Central memory CD8-positive, alpha-beta T cell (primary cell): ENCODE data around the gene PCMT1.

ENCODE experiments used
- ATAC-seq: fragments of 150-1000 bp; cut with Tn5 transposase; replicated peaks from 2 replicates; pipeline ENCODE4 v1.10.0; 2022; ENCODE audit warnings: mild to moderate bottlenecking, moderate FRiP score, moderate number of reproducible peaks; ENCODE audit not compliant: poor library complexity, severe bottlenecking; ENCODE audit errors: extremely low read depth
- DNase-seq, 2 donors: peaks; one replicate each; pipeline ENCODE4 v3.0.0; 2021; ENCODE audit warnings: low spot score in 2 of 2
- H3K27ac Mint-ChIP-seq: one replicate; pipeline ENCODE4 v1.8.0; 2022; ENCODE audit warnings: low read depth, mild to moderate bottlenecking, moderate library complexity, mixed read lengths
- H3K27me3 Mint-ChIP-seq: one replicate; pipeline ENCODE4 v1.8.0; 2022; ENCODE audit warnings: mixed read lengths
- H3K36me3 Mint-ChIP-seq: one replicate; pipeline ENCODE4 v1.8.0; 2022; ENCODE audit warnings: mild to moderate bottlenecking, moderate library complexity, mixed read lengths; ENCODE audit not compliant: insufficient read depth
- H3K4me1 Mint-ChIP-seq: one replicate; pipeline ENCODE4 v1.8.0; 2022; ENCODE audit warnings: mixed read lengths
- H3K4me3 Mint-ChIP-seq: one replicate; pipeline ENCODE4 v1.8.0; 2022; ENCODE audit warnings: mild to moderate bottlenecking, moderate library complexity, mixed read lengths
- H3K9me3 Mint-ChIP-seq: one replicate; pipeline ENCODE4 v1.8.0; 2022; ENCODE audit warnings: mixed read lengths

PCMT1 gene

DNA sequence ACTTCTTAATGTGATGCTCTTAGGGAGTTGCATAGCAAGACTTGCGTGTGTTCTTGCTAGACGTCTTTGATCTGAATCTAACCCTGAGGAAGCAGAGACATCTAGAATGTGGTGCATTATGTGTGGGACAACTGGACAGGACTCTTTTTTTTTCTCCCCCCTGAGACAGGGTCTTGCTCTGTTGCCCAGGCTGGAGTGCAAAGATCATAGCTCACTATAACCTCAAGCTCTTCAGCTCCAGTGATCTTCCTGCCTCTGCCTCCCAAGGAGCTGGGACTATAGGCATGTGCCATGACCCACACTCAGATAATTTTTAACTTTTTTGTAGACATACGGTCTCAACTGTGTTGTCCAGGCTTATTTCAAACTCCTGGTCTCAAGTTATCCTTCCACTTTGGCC, 34.0 kb downstream of the PCMT1 start:
- H3K36me3 Mint-ChIP-seq, result peaks cover 21% of the 10 kb centered on the region
- no peaks in the 10 kb centered on the region for H3K27me3 Mint-ChIP-seq
- no peak overlapping the region for H3K4me3 Mint-ChIP-seq
- H3K9me3 Mint-ChIP-seq, result no peaks in the 10 kb centered on the region
- peak overlapping the region; percentile 23 for H3K27ac Mint-ChIP-seq
- H3K4me1 Mint-ChIP-seq, result no peaks in the 10 kb centered on the region
- no peak for DNase-seq
- no peak for ATAC-seq

DNA sequence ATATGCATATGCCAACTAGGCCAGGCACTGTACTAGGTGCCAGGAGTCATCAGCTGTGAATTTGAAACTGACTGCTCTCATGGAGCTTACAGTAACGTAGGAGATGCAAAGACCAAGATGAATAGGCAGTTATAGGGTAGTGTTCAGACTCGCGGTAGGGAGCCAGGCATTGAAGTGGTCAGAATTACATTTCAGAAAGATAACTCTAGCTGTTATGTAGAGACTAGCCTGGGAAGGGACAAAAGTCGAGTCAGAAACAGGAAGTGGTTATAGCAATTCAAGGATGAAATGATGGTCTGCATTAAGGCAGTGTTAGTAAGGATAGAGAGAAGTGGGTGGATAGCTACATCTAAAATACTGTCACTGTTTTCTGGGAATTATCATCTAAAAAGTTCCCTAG, 56.6 kb downstream of the PCMT1 start:
- no peak for ATAC-seq
- Mint-ChIP-seq H3K27me3 (no peaks in the 10 kb centered on the region), H3K4me3 (no peak overlapping the region), H3K9me3 (no peaks in the 10 kb centered on the region), H3K4me1 (peaks cover 8% of the 10 kb centered on the region), H3K27ac (no peak overlapping the region), H3K36me3 (peaks cover 27% of the 10 kb centered on the region)
- no peak for DNase-seq

DNA sequence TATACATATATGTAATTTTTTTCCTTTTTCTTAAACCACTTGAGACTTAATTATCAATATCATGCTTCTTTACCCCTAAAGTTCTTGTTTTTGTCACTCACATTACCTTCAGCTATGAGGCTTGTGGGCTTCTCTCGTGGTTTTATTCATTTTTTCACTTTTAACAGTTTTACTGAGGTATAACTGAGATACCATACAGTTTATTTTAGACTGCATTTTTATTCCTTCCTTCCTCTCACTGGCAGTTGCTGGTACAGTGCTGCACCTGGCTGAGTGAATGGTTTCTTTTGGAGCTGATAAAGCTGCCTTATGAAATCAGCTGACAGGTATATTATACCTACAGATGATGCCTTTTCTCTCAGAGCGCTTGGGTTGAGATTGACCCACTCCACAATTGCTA, 60.3 kb downstream of the PCMT1 start:
- Mint-ChIP-seq H3K9me3 (no peaks in the 10 kb centered on the region), H3K27ac (no peak overlapping the region), H3K4me3 (no peak overlapping the region), H3K36me3 (peaks cover 19% of the 10 kb centered on the region), H3K27me3 (no peaks in the 10 kb centered on the region), H3K4me1 (peaks cover 8% of the 10 kb centered on the region)
- no peak for DNase-seq
- no peak for ATAC-seq

DNA sequence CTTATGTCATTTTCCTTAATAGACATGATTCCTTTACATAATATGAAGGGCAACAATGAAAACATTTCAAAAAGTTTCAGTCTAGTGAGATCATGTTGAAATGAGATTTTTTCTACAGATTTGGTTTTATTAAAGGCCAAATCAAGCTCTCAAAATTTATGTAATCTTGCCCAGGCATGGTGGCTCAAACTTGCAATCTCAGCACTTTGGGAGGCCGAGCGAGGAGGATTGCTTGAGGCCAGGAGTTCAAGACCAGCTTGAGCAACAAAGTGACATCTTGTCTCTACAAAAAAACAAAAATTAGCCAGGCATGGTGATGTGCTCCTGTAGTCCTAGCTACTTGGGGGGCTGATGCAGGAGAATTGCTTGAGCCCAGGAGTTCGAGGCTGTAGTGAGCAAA, 63.8 kb downstream of the PCMT1 start:
- Mint-ChIP-seq H3K4me1 (no peaks in the 10 kb centered on the region), H3K9me3 (no peaks in the 10 kb centered on the region), H3K27ac (no peak overlapping the region), H3K27me3 (no peaks in the 10 kb centered on the region), H3K4me3 (no peak overlapping the region), H3K36me3 (peaks cover 10% of the 10 kb centered on the region)
- no peak for ATAC-seq
- no peak for DNase-seq

DNA sequence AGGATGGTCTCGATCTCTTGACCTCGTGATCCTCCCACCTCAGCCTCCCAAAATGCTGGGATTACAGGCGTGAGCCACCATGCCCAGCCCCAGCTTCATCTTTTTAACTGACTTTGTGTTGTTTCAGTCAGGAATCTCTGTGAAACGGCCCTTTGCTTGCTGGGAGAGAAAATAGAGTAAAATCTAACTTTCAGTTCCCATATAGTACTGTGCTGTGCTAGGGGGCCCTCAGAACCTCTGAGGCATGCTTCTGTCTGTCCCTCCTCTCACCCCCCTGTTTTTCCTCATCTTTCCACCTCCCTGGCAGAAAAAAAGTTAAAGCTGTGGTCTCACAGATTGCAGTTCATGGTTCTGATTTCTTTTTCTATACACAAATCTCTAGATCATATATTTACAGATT, 66.2 kb downstream of the PCMT1 start:
- Mint-ChIP-seq H3K36me3 (peaks cover 10% of the 10 kb centered on the region), H3K4me1 (no peaks in the 10 kb centered on the region), H3K9me3 (no peaks in the 10 kb centered on the region), H3K27ac (no peak overlapping the region), H3K4me3 (no peak overlapping the region), H3K27me3 (no peaks in the 10 kb centered on the region)
- DNase-seq (no peak), ATAC-seq (no peak)

DNA sequence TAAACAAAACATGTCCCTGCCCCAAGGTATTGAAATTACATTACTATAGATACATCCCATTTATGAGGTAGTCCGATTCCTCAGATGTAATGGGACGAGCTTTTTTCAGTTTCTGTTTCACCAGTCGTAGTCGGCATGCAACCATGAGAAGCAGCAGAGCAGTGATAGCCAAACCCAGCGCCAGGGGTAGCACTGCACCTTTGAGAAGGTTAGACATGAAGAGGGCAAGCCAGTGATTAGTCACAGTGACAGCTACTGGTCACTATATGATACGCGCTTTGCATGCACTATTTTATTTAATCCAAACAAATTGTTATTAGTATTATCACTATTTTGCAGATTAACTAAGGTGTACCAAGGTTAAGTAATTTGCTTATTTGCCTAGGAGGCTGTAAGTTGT, 71.0 kb downstream of the PCMT1 start:
- Mint-ChIP-seq H3K27me3 (no peaks in the 10 kb centered on the region), H3K4me3 (no peak overlapping the region), H3K9me3 (no peaks in the 10 kb centered on the region), H3K36me3 (peaks cover 1% of the 10 kb centered on the region), H3K27ac (no peak overlapping the region), H3K4me1 (no peaks in the 10 kb centered on the region)
- no peak for ATAC-seq
- no peak for DNase-seq

DNA sequence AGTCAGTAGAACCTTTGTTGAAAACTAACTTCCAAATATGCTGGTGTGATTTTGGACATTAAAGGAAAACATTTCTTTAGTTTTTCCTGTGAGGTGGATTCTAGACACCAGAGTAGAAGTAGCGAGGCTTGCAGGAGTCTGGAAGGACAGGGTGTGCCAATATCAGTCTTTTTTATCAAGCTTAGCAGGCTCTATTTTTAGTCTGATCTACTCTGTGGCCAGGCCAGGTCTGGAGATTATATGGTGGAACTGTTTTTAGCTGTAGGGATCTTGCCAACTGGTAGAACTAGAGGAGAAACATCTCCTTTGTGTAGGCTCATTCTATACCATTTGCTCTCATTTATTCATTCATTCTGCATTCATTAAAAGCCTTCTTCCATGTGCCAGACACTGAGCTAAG, 72.0 kb downstream of the PCMT1 start:
- H3K4me1 Mint-ChIP-seq, result no peaks in the 10 kb centered on the region
- no peak overlapping the region for H3K27ac Mint-ChIP-seq
- ATAC-seq, result no peak
- no peak for DNase-seq
- no peak overlapping the region for H3K4me3 Mint-ChIP-seq
- H3K27me3 Mint-ChIP-seq, result no peaks in the 10 kb centered on the region
- peaks cover 1% of the 10 kb centered on the region for H3K36me3 Mint-ChIP-seq
- no peaks in the 10 kb centered on the region for H3K9me3 Mint-ChIP-seq

DNA sequence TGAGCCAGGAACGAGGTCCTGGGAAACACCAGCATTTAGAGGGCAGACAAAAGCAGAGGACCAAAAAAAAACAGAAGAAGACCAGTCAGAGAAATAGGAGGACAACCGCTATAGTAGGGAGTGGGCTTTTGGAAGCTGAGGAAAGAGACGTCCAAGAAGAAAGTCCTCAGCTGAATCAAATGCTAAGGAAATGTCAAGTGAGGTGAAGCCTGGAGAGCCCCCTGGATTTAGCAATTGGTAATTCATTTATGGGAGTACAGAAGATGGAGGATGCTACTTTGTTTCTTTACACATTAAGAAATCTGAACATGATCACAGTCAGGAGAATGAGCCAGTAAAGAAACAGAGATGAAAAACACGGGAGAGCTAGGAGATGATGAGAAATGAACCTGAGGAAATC, 73.5 kb downstream of the PCMT1 start:
- Mint-ChIP-seq H3K9me3 (no peaks in the 10 kb centered on the region), H3K27me3 (no peaks in the 10 kb centered on the region), H3K4me3 (no peak overlapping the region), H3K36me3 (no peaks in the 10 kb centered on the region), H3K27ac (no peak overlapping the region), H3K4me1 (no peaks in the 10 kb centered on the region)
- DNase-seq, result no peak
- no peak for ATAC-seq

DNA sequence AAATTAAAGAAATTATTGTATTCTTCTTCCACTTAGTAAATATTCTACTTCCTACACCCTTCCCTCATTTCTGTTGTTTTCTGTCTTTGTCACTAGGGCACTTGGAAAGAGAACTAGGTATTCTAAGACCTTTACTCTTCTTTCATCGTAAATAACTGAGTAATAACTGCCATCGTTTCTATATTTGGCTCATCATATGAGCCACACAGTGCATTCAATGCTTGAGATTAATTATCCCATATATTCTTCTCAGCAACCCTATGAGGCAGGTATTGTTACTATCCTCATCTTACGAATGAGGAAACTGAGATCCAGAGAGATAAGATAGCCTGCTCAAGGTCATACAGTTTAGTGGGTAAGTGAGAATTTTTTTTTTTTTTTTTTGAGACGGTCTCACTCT, 75.8 kb downstream of the PCMT1 start:
- Mint-ChIP-seq H3K27ac (no peak overlapping the region), H3K27me3 (no peaks in the 10 kb centered on the region), H3K4me3 (no peak overlapping the region), H3K9me3 (no peaks in the 10 kb centered on the region), H3K36me3 (no peaks in the 10 kb centered on the region), H3K4me1 (no peaks in the 10 kb centered on the region)
- ATAC-seq (no peak), DNase-seq (no peak)

DNA sequence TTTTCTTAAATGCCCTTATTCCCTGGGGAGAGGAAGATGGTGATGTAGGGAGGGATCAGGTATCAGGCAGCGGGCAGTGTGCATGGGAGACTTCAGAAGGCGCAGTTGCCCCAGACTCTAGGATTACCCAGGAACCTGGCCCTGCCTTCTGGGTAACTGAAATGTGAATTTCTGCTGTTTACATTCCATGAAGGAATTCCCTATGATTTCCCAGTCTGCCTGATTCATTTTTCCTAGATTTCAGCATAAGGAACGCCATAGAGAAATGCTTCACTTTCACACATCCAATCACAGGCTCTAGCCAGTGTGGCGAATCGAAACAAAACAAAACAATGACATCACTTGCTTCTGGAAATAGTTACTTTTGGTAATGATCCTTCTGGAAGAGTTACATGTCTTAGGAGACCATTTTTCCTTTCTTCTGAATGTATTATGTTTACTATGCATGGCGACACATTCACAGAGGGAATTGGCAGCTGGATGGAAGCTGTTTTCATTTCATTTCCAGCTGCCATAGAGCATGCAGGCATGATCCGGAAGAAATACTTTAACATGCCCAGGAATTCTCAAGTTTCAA, 81.3 kb downstream of the PCMT1 start:
- H3K36me3 Mint-ChIP-seq, result no peaks in the 10 kb centered on the region
- H3K9me3 Mint-ChIP-seq, result no peaks in the 10 kb centered on the region
- ATAC-seq (no peak), DNase-seq (no peak)
- H3K27me3 Mint-ChIP-seq, result no peaks in the 10 kb centered on the region
- peaks cover 6% of the 10 kb centered on the region for H3K4me1 Mint-ChIP-seq
- H3K4me3 Mint-ChIP-seq, result no peak overlapping the region
- no peak overlapping the region for H3K27ac Mint-ChIP-seq

DNA sequence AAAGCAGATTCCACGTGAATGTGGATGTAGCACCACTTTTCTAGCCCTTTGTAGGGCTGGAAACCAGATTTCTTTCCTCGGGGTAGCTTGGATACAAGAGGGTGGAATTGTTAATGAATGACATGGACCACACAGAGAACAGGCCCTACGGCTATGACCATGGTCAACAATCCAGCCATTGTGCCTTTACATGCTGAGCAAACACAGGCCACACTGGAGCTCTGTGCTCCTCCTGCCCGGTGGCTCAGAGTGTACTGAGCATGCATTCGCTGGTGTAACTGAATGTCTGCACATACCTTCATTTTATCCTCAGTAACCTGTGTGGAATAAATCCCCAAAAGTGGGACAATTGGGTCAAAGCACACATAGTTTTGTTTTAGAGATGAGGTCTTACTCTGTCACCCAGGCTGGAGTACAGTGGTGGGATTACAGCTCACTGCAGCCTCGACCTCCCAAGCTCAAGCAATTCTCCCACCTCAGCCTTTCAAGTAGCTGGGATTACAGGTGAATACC, 81.8 kb downstream of the PCMT1 start:
- Mint-ChIP-seq H3K36me3 (no peaks in the 10 kb centered on the region), H3K27me3 (no peaks in the 10 kb centered on the region), H3K27ac (no peak overlapping the region), H3K9me3 (no peaks in the 10 kb centered on the region), H3K4me3 (no peak overlapping the region), H3K4me1 (peaks cover 6% of the 10 kb centered on the region)
- no peak for ATAC-seq
- DNase-seq, result no peak

DNA sequence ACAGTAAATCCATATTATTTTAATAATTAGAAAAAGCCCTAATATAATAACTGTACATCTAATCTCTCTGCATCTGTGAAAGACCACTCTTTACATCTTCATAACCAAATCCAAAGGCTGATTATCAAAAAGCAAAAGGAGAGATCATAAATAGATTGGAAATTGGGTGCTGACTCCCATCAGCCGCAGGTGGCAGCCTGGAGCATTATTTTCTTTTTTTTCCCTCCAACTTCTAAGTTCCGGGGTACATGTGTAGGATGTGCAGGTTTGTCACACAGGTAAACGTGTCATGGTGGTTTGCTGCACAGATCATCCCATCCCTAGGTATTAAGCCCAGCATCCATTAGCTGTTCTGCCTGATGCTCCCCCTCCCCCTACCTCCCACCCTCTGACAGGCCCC, 84.1 kb downstream of the PCMT1 start:
- Mint-ChIP-seq H3K27me3 (no peaks in the 10 kb centered on the region), H3K27ac (no peak overlapping the region)
- no peak for ATAC-seq

DNA sequence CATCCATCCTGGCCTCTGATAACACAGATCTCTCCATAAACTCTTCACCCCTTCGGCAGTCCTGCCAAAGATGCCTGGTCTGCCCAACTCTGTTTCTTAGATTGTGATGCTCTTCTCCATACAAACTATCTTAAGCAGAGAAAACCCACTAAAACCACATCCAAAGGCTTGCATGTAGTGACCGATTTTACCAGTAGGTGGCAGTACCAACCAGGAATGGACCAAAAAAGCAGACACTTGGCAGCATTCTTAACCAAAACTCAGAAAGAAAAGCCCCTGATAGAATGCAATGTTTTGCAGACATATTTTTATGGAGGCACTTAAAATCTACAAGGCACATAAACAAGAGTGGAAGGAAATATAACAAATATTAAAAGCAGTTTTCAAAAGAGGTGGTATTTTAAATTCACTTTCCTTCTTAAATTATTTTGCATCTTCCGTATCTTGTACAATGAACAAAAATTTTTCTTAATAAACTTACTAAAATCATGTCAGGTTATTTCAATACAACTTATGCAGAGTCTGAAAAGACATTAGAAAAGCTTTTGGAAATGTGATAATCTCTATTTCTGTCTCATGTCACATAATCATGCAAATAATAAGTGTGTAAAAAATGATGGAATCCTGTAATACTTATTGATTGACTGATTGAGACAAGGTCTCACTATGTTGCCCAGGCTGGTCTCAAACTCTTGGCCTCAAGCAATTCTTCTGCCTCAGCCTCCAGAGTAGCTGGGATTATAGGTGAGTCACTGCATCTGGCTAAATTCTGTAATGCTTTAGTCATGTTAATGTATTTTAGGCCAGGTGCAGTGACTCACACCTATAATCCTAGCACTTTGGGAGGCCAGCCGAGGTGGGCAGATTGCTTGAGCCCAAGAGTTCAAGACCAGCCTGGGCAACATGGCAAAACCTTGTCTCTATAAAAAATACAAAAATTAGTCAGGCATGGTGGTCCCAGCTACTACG, 85.3 kb downstream of the PCMT1 start:
- no peak overlapping the region for H3K27ac Mint-ChIP-seq
- no peaks in the 10 kb centered on the region for H3K36me3 Mint-ChIP-seq
- ATAC-seq (peak; percentile 49), DNase-seq (peak; percentile 67 to 68)
- H3K27me3 Mint-ChIP-seq, result no peaks in the 10 kb centered on the region
- H3K4me1 Mint-ChIP-seq, result peaks cover 6% of the 10 kb centered on the region
- H3K4me3 Mint-ChIP-seq, result no peak overlapping the region
- H3K9me3 Mint-ChIP-seq, result no peaks in the 10 kb centered on the region

More for the DNA sequence above, 84.1 kb downstream of the PCMT1 start:
- H3K4me1 Mint-ChIP-seq, result peaks cover 6% of the 10 kb centered on the region
- no peak for DNase-seq
- H3K9me3 Mint-ChIP-seq, result no peaks in the 10 kb centered on the region
- H3K36me3 Mint-ChIP-seq, result no peaks in the 10 kb centered on the region
- no peak overlapping the region for H3K4me3 Mint-ChIP-seq
